ENCODE measurements around the gene MTR.

GRCh38 chr1:236904892-236905741 lies 110.0 kb downstream of the MTR start:
- TF ChIP-seq CTCF (IDR thresholded peaks at IDR 0.05) (no peak), EP300 (IDR thresholded peaks at IDR 0.05) (no peak), POLR2AphosphoS5 (IDR thresholded peaks at IDR 0.05) (peak in 1 of 2 donors; percentile 28), POLR2A (IDR thresholded peaks at IDR 0.05) (no peak)
